ENCODE data around the gene INTS13.
"Not testable (repeated sequence)": the region's sequence is repeated elsewhere in the genome, so short reads cannot be mapped to it uniquely, and the experiment has no call there.

The INTS13 gene

GRCh38 chr12:26935636-26936378 is 2.0 kb downstream of the INTS13 start:
- DNase-seq = no peak

- DNase-seq = no peak
These were observed 8.2 kb downstream of the INTS13 start for GRCh38 chr12:26929590-26929989.

- DNase-seq = no peak
These were observed 9.1 kb downstream of the INTS13 start for GRCh38 chr12:26928661-26929060.

GRCh38 chr12:26921886-26922285 is 15.9 kb downstream of the INTS13 start:
- DNase-seq = no peak

- no peak for DNase-seq
These were observed 18.6 kb downstream of the INTS13 start for GRCh38 chr12:26919216-26919555.

- DNase-seq = no peak
These were observed 19.2 kb downstream of the INTS13 start for GRCh38 chr12:26918321-26919215.

- no peak for DNase-seq
These were observed 31.1 kb downstream of the INTS13 start for GRCh38 chr12:26906704-26907103.

- DNase-seq = no peak
These were observed 31.8 kb downstream of the INTS13 start for GRCh38 chr12:26906024-26906423.

- DNase-seq = not testable (repeated sequence)
These were observed 34.4 kb downstream of the INTS13 start for GRCh38 chr12:26903396-26903795.

- DNase-seq = no peak
These were observed 40.9 kb downstream of the INTS13 start for GRCh38 chr12:26896913-26897312.

- DNase-seq = no peak
These were observed 42.1 kb downstream of the INTS13 start for GRCh38 chr12:26895672-26896071.

- DNase-seq = peak; percentile 49
These were observed 46.1 kb downstream of the INTS13 start for GRCh38 chr12:26891704-26892103.

GRCh38 chr12:26890784-26891183 is 47.0 kb downstream of the INTS13 start:
- DNase-seq = no peak

GRCh38 chr12:26884765-26885576 is 52.8 kb downstream of the INTS13 start:
- DNase-seq = peak; percentile 52

- no peak for DNase-seq
These were observed 57.2 kb downstream of the INTS13 start for GRCh38 chr12:26880625-26881024.

GRCh38 chr12:26878661-26879119 is 59.1 kb downstream of the INTS13 start:
- DNase-seq = peak; percentile 41

- no peak for DNase-seq
These were observed 63.1 kb downstream of the INTS13 start for GRCh38 chr12:26874501-26875296.

- DNase-seq = peak; percentile 40
These were observed 65.2 kb downstream of the INTS13 start for GRCh38 chr12:26872625-26873024.

GRCh38 chr12:26871985-26872384 is 65.8 kb downstream of the INTS13 start:
- DNase-seq = no peak

GRCh38 chr12:26870491-26871419 is 67.0 kb downstream of the INTS13 start:
- DNase-seq = peak; percentile 83

GRCh38 chr12:26869908-26870459 is 67.8 kb downstream of the INTS13 start:
- DNase-seq = no peak
